Measurements from ENCODE around the gene TRERF1. TPM values are rescaled to one million over a fixed set of nuclear protein-coding genes. Genes with fewer than 3 reads are reported as not detected.

TRERF1 gene
- total and polyA plus RNA-seq, 2 of the 8 experiments (the other 6 are each of a cell fraction or from before 2014, with no cell fraction given): 10.8 to 21.5 TPM

DNA sequence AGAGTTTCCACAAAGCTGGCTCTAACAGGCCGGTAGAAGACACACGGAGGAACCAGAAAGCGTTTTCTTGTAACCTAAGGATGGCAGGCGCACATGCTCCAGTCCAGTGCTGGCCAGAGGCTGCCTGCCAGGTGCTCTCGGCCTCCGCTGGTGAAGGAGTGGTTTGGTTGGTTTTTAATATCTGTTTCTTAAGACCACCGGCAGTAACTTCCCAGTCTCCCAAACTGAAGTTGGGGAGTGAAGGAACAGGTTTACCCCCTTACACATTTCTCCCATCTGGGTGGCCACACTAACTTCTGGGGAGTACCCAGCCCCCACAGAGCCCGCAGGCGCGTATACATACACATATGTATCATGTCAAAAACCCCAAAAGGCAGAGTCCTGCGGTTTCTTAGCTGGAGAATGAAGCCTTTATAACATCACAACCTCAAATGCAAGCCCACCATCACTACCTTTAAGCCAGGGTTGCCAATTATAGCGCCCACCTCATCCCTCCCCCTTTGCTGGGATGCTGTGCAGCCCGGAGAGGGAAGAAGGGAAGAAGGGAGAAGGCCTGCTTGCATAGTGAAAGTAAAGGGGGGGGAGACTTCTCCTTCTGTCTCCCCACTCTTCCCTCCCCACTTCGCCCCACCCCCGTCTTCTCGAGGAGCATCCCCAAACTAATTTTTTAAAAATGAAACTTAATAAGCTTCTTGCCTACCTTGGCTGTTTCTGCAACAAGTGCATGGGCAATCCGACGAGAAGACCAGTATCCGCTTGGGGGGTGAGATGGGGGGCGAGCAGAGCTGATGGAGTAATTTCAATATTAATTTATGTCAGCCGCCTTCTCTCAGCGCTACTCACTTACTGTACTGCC lies 1.0 kb downstream of the TRERF1 start (continued):
- TF ChIP-seq, protein P1, sequence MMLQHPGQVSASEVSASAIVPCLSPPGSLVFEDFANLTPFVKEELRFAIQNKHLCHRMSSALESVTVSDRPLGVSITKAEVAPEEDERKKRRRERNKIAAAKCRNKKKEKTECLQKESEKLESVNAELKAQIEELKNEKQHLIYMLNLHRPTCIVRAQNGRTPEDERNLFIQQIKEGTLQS (IDR thresholded peaks at IDR 0.05; ENCODE audit: insufficient read depth, low read depth, low read length): no peak
- no peak for TF ChIP-seq TCF12 (IDR thresholded peaks at IDR 0.05; ENCODE audit: low read depth, low read length)
- no peak for TF ChIP-seq SIRT6 (IDR thresholded peaks at IDR 0.05; ENCODE audit: low read length)
- no peak for TF ChIP-seq KDM4A (IDR thresholded peaks at IDR 0.05; ENCODE audit: low read depth, low read length, severe bottlenecking)

Data from H1 (cell line).